Left lung (tissue), 10 donors: ENCODE data around the gene FBXO5. TPM values are rescaled to one million over a fixed set of nuclear protein-coding genes. Genes with fewer than 3 reads are reported as not detected.
A peak's percentile ranks its signal among the peaks of the same experiment; 100 is the strongest.
"Not testable (repeated sequence)": the region's sequence is repeated elsewhere in the genome, so short reads cannot be mapped to it uniquely, and the experiment has no call there.

ENCODE experiments used
- ATAC-seq: fragments of 200-7000 bp; cut with Tn5 transposase; one replicate; pipeline ENCODE4 v1.9.1; 2020; ENCODE audit warnings: moderate library complexity
- DNase-seq, 4 donors: peaks; one replicate each; pipeline ENCODE4 v3.0.0-alpha.2; 2013 to 2020
- H3K27ac ChIP-seq, 2 donors: fragments of 200-600 bp; sonication (generic) in 1 of 2; one replicate each; pipeline versions ENCODE4 v1.5.0 to v1.8.0; 2020 to 2021
- H3K27me3 ChIP-seq, 2 donors: fragments of 200-600 bp; sonication (generic) in 1 of 2; one replicate each; pipeline versions ENCODE4 v1.5.0 to v1.8.0; 2020 to 2021
- H3K36me3 ChIP-seq, 2 donors: fragments of 200-600 bp; sonication (generic) in 1 of 2; one replicate each; pipeline versions ENCODE4 v1.5.0 to v1.8.0; 2020 to 2021
- H3K4me1 ChIP-seq, 2 donors: fragments of 200-600 bp; one replicate each; pipeline ENCODE4 v1.8.0; 2021
- H3K4me3 ChIP-seq, 2 donors: fragments of 200-600 bp; sonication (generic) in 1 of 2; one replicate each; pipeline versions ENCODE4 v1.5.0 to v1.8.0; 2020 to 2021; ENCODE audit warnings: mild to moderate bottlenecking in 1 of 2
- H3K9me3 ChIP-seq, 2 donors: fragments of 200-600 bp; sonication (generic) in 1 of 2; one replicate each; pipeline versions ENCODE4 v1.5.0 to v1.8.0; 2020 to 2021
- intact Hi-C, 2 donors: fragments of 100-400 bp; cut with DNase I; formaldehyde crosslinking; loops; one replicate each; pipeline versions ENCODE4 v1.11.2 to v1.14.2; 2022
- polyA plus RNA-seq, 6 donors: library from polyadenylated mRNA; unstranded; fragments of 120-200 nt; gene quantifications; one replicate each; pipeline ENCODE4 v1.2.1, GENCODE V29; 2013; ENCODE audit not compliant: insufficient read length in 6 of 6
- total RNA-seq, 2 donors: library from RNA; stranded (reverse); fragmentation: NEBNext Ultra II Directional; extraction: Animal tissue kit (Norgen Biotek cat#: 25700); gene quantifications; one replicate each; pipeline ENCODE4 v1.2.1, GENCODE V29; 2021
- TF ChIP-seq, protein P1 (sequence below), 2 donors: fragments of 200-600 bp; sonication (generic) in 1 of 2; IDR thresholded peaks; one replicate each; pipeline versions ENCODE4 v1.5.0 to v1.8.0; 2021; ENCODE audit warnings: antibody characterized with exemption in 2 of 2
- donor health status: DM: no; HTN: yes; CAD: no.
- donor health status: DM: no; HTN: no; CAD: no.

Gene FBXO5
- total and polyA plus RNA-seq, 8 donors: 6.4 to 38.2 (median 25.0) TPM

DNA sequence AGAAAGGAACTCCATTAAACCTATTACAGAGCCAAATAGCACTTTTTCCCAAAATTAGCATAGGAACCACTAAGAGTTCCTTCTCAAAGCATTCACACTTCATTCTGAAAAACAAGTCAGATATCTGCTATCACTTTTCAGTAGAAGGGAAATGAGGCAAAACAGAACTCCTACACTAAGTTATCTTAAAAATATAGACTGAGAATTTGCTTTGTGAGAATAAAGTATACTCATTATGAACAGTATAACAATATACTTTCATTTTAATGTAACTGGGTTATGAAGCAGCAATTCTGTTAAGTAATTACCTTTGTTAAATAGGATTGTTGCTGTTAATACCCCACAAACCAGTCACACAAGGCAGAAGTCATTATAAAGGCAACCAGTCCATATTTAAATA lies 11.0 kb upstream of the FBXO5 start:
- DNase-seq: no peak
- intact Hi-C loops: no loop called here
- H3K27me3 ChIP-seq: no peaks in the 10 kb centered on the region
- no peak for ATAC-seq
- H3K9me3 ChIP-seq: no peaks in the 10 kb centered on the region
- peaks cover 0 to 76% of the 10 kb centered on the region in 2 donors for H3K36me3 ChIP-seq
- TF ChIP-seq, protein P1, sequence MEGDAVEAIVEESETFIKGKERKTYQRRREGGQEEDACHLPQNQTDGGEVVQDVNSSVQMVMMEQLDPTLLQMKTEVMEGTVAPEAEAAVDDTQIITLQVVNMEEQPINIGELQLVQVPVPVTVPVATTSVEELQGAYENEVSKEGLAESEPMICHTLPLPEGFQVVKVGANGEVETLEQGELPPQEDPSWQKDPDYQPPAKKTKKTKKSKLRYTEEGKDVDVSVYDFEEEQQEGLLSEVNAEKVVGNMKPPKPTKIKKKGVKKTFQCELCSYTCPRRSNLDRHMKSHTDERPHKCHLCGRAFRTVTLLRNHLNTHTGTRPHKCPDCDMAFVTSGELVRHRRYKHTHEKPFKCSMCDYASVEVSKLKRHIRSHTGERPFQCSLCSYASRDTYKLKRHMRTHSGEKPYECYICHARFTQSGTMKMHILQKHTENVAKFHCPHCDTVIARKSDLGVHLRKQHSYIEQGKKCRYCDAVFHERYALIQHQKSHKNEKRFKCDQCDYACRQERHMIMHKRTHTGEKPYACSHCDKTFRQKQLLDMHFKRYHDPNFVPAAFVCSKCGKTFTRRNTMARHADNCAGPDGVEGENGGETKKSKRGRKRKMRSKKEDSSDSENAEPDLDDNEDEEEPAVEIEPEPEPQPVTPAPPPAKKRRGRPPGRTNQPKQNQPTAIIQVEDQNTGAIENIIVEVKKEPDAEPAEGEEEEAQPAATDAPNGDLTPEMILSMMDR (IDR thresholded peaks at IDR 0.05): no peak
- H3K27ac ChIP-seq: no peak overlapping the region
- no peak overlapping the region for H3K4me3 ChIP-seq
- H3K4me1 ChIP-seq: peaks cover 0 to 7% of the 10 kb centered on the region in 2 donors

DNA sequence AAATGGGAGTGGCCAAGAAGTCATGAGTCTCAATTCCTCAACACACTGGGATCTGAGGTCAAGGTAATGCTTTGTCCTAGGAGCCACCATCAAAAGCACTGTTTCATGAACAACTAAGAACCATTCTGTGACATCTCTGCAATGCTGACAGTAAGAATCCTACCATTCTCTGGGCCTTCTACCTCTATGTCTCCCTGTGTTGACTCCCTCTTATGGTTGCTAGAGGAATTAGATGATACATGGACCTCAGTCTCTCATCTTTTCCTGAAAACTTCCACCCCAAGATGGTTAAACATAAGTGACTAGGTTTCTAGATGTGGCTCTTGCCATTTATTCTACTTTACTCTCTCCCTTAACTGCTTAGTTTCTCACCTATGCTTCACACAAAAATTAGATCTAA lies 10.6 kb upstream of the FBXO5 start:
- Histone ChIP-seq H3K9me3 (no peaks in the 10 kb centered on the region), H3K27ac (no peak overlapping the region), H3K4me1 (peaks cover 0 to 7% of the 10 kb centered on the region in 2 donors), H3K36me3 (peaks cover 0 to 75% of the 10 kb centered on the region in 2 donors), H3K27me3 (no peaks in the 10 kb centered on the region), H3K4me3 (no peak overlapping the region)
- no peak for DNase-seq
- intact Hi-C loops: no loop called here
- TF ChIP-seq, protein P1 (IDR thresholded peaks at IDR 0.05): no peak
- no peak for ATAC-seq

DNA sequence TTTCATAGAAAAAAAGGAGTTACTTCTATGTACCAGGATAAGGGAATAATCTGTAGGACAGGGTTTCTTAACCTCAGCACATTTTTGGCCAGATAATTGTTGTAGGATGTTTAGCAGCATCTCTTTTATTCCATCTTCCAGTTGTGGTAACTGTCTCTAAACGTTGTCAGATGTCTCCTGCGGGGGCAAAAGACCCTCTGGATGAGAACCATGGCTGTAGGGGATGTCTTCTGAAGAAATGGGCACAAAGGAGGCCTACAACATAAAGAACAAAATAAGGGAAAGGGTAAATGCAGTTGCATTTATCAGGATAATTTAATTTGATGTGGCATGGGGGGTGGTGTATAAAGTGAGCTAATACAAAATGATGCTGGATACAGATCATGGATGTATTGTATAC lies 4.1 kb upstream of the FBXO5 start:
- DNase-seq (no peak), ATAC-seq (no peak)
- Histone ChIP-seq H3K27me3 (no peaks in the 10 kb centered on the region), H3K36me3 (peaks cover 0 to 36% of the 10 kb centered on the region in 2 donors), H3K4me3 (no peak overlapping the region), H3K9me3 (no peaks in the 10 kb centered on the region), H3K27ac (no peak overlapping the region), H3K4me1 (peaks cover 0 to 29% of the 10 kb centered on the region in 2 donors)
- intact Hi-C loops: no loop called here
- TF ChIP-seq, protein P1 (IDR thresholded peaks at IDR 0.05): no peak

DNA sequence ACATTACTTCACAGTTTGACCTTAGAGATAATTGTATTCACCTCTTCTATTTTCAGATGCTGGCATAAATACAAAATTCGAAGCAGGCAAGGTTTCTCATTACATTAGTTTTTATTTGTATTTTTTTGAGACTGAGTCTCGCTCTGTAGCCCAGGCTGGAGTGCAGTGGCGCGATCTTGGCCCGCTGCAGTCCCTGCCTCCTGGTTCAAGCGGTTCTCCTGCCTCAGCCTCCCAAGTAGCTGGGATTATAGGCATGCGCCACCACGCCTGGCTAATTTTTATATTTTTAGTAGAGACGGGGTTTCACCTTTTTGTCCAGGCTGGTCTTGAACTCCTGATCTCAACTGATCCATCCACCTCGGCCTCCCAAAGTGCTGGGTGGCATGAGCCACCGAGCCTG lies 2.5 kb upstream of the FBXO5 start:
- intact Hi-C loops, H3K9me3 ChIP-seq, H3K27ac ChIP-seq, H3K27me3 ChIP-seq, DNase-seq, H3K4me3 ChIP-seq, ATAC-seq: not testable (repeated sequence)
- Histone ChIP-seq H3K36me3 (peaks cover 0 to 19% of the 10 kb centered on the region in 2 donors), H3K4me1 (peaks cover 0 to 40% of the 10 kb centered on the region in 2 donors)

DNA sequence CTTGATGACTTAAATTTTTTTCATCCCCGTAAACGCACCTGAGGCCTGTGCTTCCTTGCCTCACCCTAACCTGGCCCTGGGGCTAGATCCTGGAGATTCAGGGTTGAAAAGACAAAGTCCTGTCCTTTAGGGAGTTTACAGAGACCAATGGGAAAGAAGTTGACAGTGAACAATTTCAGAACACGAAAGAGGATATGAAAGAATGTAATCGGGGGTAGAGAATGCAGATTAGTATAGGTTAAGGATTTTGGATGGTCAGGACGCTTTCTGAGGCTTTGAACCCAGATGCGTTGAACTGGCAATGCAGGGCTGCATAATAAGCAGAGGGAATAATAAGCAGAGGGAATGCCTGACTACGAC lies 1.7 kb upstream of the FBXO5 start:
- intact Hi-C loops: no loop called here
- Histone ChIP-seq H3K4me3 (peak overlapping the region; percentile 50 to 81), H3K36me3 (peaks cover 0 to 11% of the 10 kb centered on the region in 2 donors), H3K9me3 (no peaks in the 10 kb centered on the region), H3K27ac (peak overlapping the region; percentile 89 to 94), H3K27me3 (no peaks in the 10 kb centered on the region), H3K4me1 (peaks cover 0 to 40% of the 10 kb centered on the region in 2 donors)
- TF ChIP-seq, protein P1 (IDR thresholded peaks at IDR 0.05): no peak
- no peak for ATAC-seq
- DNase-seq: no peak
